HPDE6-E6E7 (cell line): ENCODE results near the gene CEMIP.
A peak's percentile ranks its signal among the peaks of the same experiment; 100 is the strongest.

Experiments
- DNase-seq: peaks from one replicate; pipeline ENCODE4 v3.0.0; 2011; ENCODE audit warnings: missing footprints; ENCODE audit errors: extremely low spot score

CEMIP gene

DNA sequence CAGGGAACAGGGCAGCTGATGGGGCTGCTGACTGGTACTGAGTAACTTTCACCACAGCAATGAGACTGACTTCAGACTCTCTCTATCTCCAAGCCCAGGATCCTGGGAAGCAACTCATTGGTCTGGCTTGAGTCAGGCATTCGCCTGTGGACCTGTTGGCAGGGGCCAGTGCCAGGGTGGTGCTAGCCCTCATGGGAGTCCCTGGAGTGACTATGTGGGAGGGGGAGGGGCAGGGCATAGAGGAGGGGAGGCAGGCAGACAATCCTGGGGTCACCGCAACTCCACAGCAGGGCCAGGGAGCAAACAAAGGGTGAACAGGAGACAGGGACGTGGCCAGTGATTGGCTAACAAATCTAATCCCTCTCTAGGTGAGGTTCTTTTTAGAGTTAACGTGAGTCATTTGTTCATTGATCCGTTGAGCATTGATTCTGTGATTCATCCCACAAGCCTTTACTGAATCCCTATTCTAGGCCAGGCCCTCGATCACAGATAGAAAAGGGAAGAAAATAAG, 71.8 kb downstream of the CEMIP start:
- DNase-seq, result peak; percentile 35

DNA sequence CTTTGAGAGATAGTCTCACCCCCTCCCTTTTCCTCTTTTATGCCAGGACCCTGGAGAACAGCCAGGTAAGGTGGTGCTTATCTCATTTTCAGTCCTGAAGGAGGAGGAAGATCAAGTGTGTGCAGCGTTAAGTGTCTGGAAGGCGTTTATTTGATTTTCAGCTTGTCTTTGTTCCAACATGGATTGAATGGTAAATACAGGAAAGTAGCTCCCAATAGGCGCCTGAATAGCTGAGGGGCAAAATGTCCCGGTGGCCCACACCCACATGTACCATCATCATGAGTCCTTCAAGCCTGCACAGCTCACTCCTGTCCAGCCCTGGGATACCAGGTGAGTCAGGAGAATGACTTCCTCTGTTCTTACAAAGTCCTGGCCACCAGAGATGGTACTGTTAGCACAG, 73.5 kb downstream of the CEMIP start:
- peak; percentile 34 for DNase-seq

DNA sequence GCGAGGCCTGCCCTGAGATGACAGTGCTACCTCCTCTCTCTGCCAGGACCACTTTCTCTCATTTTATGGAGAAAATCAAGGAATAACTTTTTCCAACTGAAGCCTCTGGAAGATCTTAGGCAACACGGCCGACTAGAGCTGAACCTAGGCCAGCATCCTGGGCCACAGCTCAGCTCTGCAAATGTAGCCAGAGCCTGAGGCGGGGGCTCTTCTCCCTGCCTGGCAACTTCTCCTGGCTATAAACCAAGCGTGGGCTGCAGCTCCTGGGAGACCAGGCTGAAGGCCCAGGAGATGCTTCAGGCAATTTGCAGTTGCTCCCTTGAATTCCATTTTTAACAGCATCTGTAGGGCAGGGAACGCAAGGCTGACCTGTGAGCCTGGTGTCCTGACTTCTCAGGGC, 74.9 kb downstream of the CEMIP start:
- DNase-seq, result no peak

- no peak for DNase-seq
These were observed 76.0 kb downstream of the CEMIP start for GRCh38 chr15:80855206-80855605.

DNA sequence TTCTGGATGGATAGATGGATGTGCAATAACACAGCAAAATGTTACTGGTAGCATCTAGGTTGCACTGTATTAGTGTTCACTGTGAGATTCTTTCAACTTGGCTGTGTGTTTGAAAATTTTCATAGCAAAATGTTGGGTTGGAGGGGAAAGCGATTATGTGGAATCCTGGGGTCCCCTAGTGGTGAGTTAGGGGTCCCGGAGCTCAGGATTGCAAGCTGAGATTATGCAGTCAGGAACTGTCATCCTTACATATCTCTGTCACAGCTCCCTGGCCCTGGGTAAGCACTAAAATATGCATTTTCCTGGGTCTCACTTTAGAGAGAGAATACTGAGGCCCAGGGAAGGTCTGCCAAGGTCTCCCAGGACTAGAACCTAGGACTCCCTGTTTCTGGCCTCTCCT, 77.2 kb downstream of the CEMIP start:
- DNase-seq, result no peak

GRCh38 chr15:80856809-80857377, 77.7 kb downstream of the CEMIP start:
- no peak for DNase-seq

DNA sequence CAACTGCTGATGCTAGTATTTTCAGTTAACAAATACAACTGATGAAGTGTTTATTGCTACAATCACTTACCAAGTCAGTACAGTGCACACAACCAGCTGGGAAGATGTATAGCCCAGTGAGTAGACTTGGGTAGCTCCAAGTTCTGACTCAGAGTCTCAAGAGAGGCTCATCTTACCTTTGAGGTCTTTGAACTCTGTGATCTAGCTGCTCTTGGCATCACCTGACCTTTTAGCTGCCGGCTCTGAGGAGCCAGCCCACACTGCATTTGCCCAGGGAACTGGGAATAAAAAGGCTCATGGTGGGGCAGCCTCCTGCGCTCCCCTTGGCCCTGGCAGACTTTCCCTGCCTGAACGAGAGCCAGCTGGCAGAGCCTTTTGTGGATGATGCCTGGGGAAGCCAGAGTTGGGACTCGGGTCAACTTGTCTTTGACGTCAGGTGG, 82.6 kb downstream of the CEMIP start:
- no peak for DNase-seq

DNA sequence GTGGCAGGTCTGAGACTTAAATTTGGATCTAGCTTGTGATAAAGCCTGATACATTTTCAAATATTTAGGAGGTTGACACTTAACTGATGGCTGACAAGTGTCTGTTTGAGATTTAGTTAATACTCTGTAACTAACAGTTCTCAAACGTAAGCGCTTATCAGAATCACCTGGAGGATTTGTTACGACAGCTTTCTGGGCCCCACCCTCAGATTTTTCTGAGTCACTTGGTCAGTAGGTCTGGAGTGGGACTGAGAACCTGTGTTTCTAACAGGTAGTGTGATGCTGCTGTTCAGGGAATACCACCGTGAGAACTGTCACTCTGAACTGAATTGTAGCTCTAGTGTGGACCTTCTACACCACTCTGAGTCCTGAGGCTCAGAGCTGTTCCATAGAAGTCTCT, 85.5 kb downstream of the CEMIP start:
- no peak for DNase-seq

- no peak for DNase-seq
These were observed 87.8 kb downstream of the CEMIP start for GRCh38 chr15:80866936-80867335.

- DNase-seq, result no peak
These were observed 91.2 kb downstream of the CEMIP start for GRCh38 chr15:80870366-80870765.

- no peak for DNase-seq
These were observed 91.7 kb downstream of the CEMIP start for GRCh38 chr15:80870893-80871292.

GRCh38 chr15:80871858-80872257, 92.7 kb downstream of the CEMIP start:
- DNase-seq, result no peak

DNA sequence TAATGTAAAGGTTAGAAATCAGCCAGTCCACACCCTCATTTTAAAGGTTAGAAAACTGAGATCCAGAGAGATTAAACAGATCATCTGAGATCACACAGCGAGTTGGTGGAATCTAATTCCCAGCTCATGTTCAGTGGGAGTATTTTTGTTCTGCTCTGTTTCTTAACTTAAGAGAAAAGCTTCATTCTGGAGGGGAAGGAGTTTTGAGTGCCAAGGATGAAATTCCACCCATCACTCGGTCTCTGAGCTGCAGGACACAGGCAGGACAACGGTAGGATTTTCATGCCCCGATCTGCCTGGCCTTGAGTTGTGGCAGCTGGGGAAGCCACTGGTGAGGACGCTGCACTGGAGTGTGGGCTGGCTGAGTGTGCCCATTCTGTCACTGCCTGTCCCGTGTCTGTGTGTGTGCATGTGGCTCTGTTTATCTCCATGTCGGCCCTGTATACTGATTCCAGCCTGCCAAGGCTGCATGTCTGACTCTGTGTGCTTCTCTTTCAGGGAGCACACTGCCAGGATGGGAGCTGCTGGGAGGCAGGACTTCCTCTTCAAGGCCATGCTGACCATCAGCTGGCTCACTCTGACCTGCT, 94.3 kb downstream of the CEMIP start:
- no peak for DNase-seq

GRCh38 chr15:80875568-80876347, 96.6 kb downstream of the CEMIP start:
- DNase-seq, result no peak

- DNase-seq, result no peak
These were observed 97.1 kb downstream of the CEMIP start for GRCh38 chr15:80876348-80876674.

GRCh38 chr15:80878242-80878866, 99.2 kb downstream of the CEMIP start:
- DNase-seq, result no peak

GRCh38 chr15:80878867-80879250, 99.7 kb downstream of the CEMIP start:
- DNase-seq, result no peak

GRCh38 chr15:80880086-80880485, 100.9 kb downstream of the CEMIP start:
- no peak for DNase-seq

GRCh38 chr15:80883641-80884040, 104.5 kb downstream of the CEMIP start:
- DNase-seq, result no peak

GRCh38 chr15:80885016-80885579, 105.9 kb downstream of the CEMIP start:
- no peak for DNase-seq

GRCh38 chr15:80887148-80887547, 108.0 kb downstream of the CEMIP start:
- DNase-seq, result no peak

DNA sequence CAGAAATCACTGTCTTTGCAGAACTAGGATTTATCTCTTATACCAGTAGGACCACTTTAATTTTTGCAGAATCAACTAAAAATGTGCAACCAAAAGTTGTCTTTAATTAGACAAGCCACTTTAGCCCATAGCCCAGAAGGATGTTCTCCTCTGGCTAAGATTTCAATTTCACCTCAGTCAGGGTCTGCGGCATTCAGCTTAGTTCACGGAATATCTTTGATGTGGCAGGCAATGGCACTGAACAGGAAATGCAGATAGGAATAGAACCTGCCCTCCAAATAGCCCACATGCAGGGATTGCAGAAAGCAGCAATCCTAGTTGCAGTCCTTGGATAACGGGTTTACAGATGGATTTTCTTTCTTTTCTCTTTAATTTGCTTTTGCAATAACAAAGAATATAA, 109.7 kb downstream of the CEMIP start:
- DNase-seq, result no peak
